Activated CD8-positive, alpha-beta T cell treated with anti-CD3 and anti-CD28 coated beads for 36 hours (primary cell): ENCODE data around the gene GMPR. TPM values are rescaled to one million over a fixed set of nuclear protein-coding genes. Genes with fewer than 3 reads are reported as not detected.
A peak's percentile ranks its signal among the peaks of the same experiment; 100 is the strongest.
"Not testable (repeated sequence)": the region's sequence is repeated elsewhere in the genome, so short reads cannot be mapped to it uniquely, and the experiment has no call there.

Source experiments
- ATAC-seq: fragments of 200-7000 bp; cut with Tn5 transposase; one replicate; pipeline ENCODE4 v1.10.0; 2021; ENCODE audit warnings: mild to moderate bottlenecking, moderate library complexity
- CTCF ChIA-PET: fragments of 350-600 bp; sonication (Branson Sonifier 250); formaldehyde crosslinking; loops from one replicate; lab custom pipeline; 2021; ENCODE audit warnings: antibody characterized with exemption; lab: Charles Lee
- POLR2A ChIA-PET: fragments of 350-600 bp; sonication (Branson Sonifier 250); formaldehyde crosslinking; loops from one replicate; lab custom pipeline; 2021; ENCODE audit warnings: antibody characterized with exemption; lab: Charles Lee
- DNase-seq: peaks from one replicate; pipeline ENCODE4 v3.0.0-alpha.2; 2020
- H3K27ac Mint-ChIP-seq: one replicate; pipeline ENCODE4 v1.8.0; 2021; ENCODE audit warnings: mild to moderate bottlenecking, mixed read lengths
- H3K27me3 Mint-ChIP-seq: one replicate; pipeline ENCODE4 v1.8.0; 2021; ENCODE audit warnings: mixed read lengths
- H3K36me3 Mint-ChIP-seq: one replicate; pipeline ENCODE4 v1.8.0; 2021; ENCODE audit warnings: low read depth, mixed read lengths
- H3K4me1 Mint-ChIP-seq: one replicate; pipeline ENCODE4 v1.8.0; 2021; ENCODE audit warnings: low read depth, mixed read lengths
- H3K4me3 Mint-ChIP-seq: one replicate; pipeline ENCODE4 v1.8.0; 2021; ENCODE audit warnings: mild to moderate bottlenecking, moderate library complexity, mixed read lengths
- H3K9me3 Mint-ChIP-seq: one replicate; pipeline ENCODE4 v1.8.0; 2021; ENCODE audit warnings: mixed read lengths
- intact Hi-C: fragments of 100-400 bp; cut with micrococcal nuclease; formaldehyde crosslinking; loops from one replicate; pipeline ENCODE4 v1.10.0; 2022
- total RNA-seq, 2 experiments: library from RNA; stranded (reverse); gene quantifications; one replicate each; pipeline ENCODE4 v1.2.3, GENCODE V29; 2021
- TF ChIP-seq, protein P1 (sequence below): fragments of 200-600 bp; IDR thresholded peaks from one replicate; pipeline ENCODE4 v1.8.0; 2022; ENCODE audit warnings: antibody characterized with exemption, mild to moderate bottlenecking

GMPR gene
- total RNA-seq, 2 experiments from 2014 or later = 0.31 to 0.65 TPM

DNA sequence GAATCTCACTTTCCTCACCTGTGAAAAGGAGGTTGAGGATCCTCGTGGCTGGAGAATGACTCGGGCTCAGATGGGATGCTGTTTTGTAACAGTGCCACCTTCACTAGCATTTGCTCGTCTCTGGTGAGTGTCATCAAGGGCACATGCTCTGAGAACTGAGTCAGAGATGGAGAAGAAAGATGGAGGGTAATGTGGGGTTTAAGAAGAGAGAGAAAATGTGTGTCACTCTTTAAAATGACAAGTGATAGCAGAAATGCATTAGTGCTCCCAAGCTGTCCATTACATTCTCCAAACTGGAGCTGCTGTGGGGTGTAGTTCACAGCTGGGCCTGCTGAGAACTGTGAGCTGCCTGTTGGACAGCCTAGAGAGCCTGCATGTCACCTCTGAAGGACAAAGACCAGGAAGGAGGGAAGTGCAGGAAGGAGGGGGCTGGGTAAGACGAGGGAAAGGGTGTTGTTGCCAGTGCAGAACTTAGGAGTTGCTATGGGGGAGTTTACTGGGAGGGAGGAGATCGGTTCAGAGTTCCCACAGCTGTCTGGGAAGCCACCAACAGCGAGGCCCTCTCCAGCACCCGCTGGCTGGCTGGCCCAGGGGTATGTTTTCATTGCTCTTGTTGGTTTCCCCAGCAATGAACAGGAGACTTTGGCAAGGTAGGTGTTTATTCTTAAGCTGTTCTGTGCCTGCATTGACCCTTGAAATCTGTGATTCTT, 19.8 kb downstream of the GMPR start:
- TF ChIP-seq, protein P1, sequence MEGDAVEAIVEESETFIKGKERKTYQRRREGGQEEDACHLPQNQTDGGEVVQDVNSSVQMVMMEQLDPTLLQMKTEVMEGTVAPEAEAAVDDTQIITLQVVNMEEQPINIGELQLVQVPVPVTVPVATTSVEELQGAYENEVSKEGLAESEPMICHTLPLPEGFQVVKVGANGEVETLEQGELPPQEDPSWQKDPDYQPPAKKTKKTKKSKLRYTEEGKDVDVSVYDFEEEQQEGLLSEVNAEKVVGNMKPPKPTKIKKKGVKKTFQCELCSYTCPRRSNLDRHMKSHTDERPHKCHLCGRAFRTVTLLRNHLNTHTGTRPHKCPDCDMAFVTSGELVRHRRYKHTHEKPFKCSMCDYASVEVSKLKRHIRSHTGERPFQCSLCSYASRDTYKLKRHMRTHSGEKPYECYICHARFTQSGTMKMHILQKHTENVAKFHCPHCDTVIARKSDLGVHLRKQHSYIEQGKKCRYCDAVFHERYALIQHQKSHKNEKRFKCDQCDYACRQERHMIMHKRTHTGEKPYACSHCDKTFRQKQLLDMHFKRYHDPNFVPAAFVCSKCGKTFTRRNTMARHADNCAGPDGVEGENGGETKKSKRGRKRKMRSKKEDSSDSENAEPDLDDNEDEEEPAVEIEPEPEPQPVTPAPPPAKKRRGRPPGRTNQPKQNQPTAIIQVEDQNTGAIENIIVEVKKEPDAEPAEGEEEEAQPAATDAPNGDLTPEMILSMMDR = no peak
- no peaks in the 10 kb centered on the region for H3K9me3 Mint-ChIP-seq
- ChIA-PET CTCF (no interaction called here), POLR2A (interaction anchor here (1.1 kb wide), 1 partner anchor 11 kb away, joined by 4 read pairs; no protein-coding TSS in a partner anchor)
- ATAC-seq (peak; percentile 30), DNase-seq (peak; percentile 7)
- intact Hi-C loops = no loop called here
- no peak overlapping the region for H3K27ac Mint-ChIP-seq
- H3K36me3 Mint-ChIP-seq = no peaks in the 10 kb centered on the region
- no peak overlapping the region for H3K4me3 Mint-ChIP-seq
- peaks cover 5% of the 10 kb centered on the region for H3K27me3 Mint-ChIP-seq
- no peaks in the 10 kb centered on the region for H3K4me1 Mint-ChIP-seq

- ChIA-PET POLR2A (interaction anchor here (1.1 kb wide), 1 partner anchor 12 kb away, joined by 4 read pairs; no protein-coding TSS in a partner anchor), CTCF (no interaction called here)
- TF ChIP-seq, protein P1 = no peak
- ATAC-seq (no peak), DNase-seq (no peak)
- no peaks in the 10 kb centered on the region for H3K36me3 Mint-ChIP-seq
- H3K27me3 Mint-ChIP-seq = peaks cover 6% of the 10 kb centered on the region
- H3K27ac Mint-ChIP-seq = no peak overlapping the region
- intact Hi-C loops = no loop called here
- no peaks in the 10 kb centered on the region for H3K4me1 Mint-ChIP-seq
- no peaks in the 10 kb centered on the region for H3K9me3 Mint-ChIP-seq
- H3K4me3 Mint-ChIP-seq = no peak overlapping the region
Measured at GRCh38 chr6:16258709-16259075, 20.3 kb downstream of the GMPR start.

- DNase-seq, POLR2A ChIA-PET, intact Hi-C loops, H3K9me3 Mint-ChIP-seq, H3K36me3 Mint-ChIP-seq, H3K4me3 Mint-ChIP-seq, H3K27ac Mint-ChIP-seq, H3K4me1 Mint-ChIP-seq, ATAC-seq, CTCF ChIA-PET, H3K27me3 Mint-ChIP-seq: not testable (repeated sequence)
Measured at GRCh38 chr6:16259604-16260003, 21.2 kb downstream of the GMPR start.

DNA sequence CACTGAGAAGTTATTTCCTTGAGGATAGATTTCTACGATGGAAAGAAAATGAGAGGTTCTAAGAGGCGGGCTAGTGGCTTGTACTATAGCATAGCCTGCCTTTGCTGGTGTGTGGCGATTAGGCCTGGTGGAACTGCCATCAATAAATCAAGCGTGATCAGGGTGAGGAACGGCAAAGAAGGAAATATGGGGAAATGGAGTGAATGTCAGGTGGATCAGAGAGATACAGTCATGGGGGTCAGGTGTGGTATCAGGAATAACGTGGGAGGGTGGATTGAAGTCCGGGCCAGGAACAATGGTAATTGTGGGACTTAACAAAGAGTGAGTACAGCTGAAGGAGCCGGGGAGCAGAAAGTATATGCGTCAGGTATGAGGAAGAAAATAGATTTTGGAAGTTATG, 22.2 kb downstream of the GMPR start:
- intact Hi-C loops, CTCF ChIA-PET, ATAC-seq, H3K9me3 Mint-ChIP-seq, H3K4me3 Mint-ChIP-seq, H3K27me3 Mint-ChIP-seq, DNase-seq, POLR2A ChIA-PET, H3K36me3 Mint-ChIP-seq, H3K27ac Mint-ChIP-seq, H3K4me1 Mint-ChIP-seq: not testable (repeated sequence)

DNA sequence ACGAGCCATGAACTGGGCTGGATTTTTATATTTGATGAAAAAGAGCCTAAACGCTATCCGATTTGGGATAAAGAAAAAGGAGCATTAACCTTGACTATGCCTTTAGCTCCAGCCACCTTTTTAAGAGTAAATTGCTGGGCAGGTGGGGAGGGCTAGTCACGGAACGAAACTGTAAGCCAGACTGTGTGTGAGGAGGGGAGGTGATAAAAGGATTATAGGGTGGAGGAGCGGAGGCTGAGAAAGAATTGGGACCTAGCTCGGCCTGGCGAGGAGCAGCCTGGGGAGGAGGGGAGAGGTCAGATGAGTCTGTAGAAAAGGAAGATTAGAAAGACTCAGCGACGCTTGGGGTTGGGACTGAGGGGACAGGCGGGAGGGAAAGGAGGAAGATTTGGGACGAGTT, 24.4 kb downstream of the GMPR start:
- H3K36me3 Mint-ChIP-seq, H3K27ac Mint-ChIP-seq, ATAC-seq, H3K4me1 Mint-ChIP-seq, intact Hi-C loops, CTCF ChIA-PET, DNase-seq, H3K27me3 Mint-ChIP-seq, POLR2A ChIA-PET, H3K4me3 Mint-ChIP-seq, H3K9me3 Mint-ChIP-seq: not testable (repeated sequence)

- H3K9me3 Mint-ChIP-seq, CTCF ChIA-PET, H3K4me1 Mint-ChIP-seq, H3K36me3 Mint-ChIP-seq, ATAC-seq, POLR2A ChIA-PET, H3K27me3 Mint-ChIP-seq, H3K4me3 Mint-ChIP-seq, intact Hi-C loops, H3K27ac Mint-ChIP-seq, DNase-seq: not testable (repeated sequence)
Measured at GRCh38 chr6:16263464-16264099, 25.2 kb downstream of the GMPR start.

DNA sequence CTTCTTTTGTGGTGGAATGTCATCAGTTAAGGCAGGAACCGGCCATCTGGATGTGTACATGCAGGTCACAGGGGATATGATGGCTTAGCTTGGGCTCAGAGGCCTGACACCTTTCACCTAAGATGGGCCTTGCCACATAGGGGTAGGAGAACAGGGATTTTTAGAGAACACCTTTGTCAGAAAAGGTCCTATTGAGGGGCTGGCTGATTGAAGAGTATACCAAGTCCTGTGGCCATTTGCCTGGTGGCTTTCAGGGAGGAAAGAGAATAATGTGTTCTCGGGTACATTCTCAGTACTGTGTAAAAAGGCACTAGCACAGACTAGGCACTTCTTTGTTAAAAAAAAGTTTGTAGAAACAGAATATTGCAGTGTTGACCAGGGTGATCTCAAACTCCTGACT, 26.4 kb downstream of the GMPR start:
- ChIA-PET POLR2A (no interaction called here), CTCF (interaction anchor here (1.2 kb wide), 1 partner anchor 21 kb away, joined by 3 read pairs; no protein-coding TSS in a partner anchor)
- TF ChIP-seq, protein P1 = no peak
- H3K4me3 Mint-ChIP-seq = no peak overlapping the region
- H3K4me1 Mint-ChIP-seq = no peaks in the 10 kb centered on the region
- no peak overlapping the region for H3K27ac Mint-ChIP-seq
- H3K27me3 Mint-ChIP-seq = peaks cover 4% of the 10 kb centered on the region
- DNase-seq = no peak
- H3K36me3 Mint-ChIP-seq = no peaks in the 10 kb centered on the region
- no peak for ATAC-seq
- H3K9me3 Mint-ChIP-seq = no peaks in the 10 kb centered on the region
- intact Hi-C loops = no loop called here
